ENCODE data around the gene SORL1.

DNA sequence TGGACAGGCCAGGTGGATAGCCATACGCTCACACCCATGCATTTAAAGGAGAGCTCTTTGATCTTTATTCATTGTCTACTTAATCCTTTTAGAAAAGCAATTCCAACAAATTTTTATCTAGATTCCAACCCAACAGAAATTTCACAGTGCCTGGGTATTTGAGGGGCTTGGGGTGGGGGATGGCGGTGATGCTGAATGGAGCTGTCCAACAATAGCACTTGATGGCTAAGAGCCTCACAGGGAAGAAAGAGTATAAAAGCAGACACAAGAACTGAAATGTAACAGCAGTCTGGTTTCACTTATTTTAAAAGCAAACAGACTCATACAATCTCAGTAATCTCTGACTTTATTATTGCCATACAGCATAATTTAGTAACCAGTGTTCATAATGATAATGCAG is 102.4 kb downstream of the SORL1 start:
- TF ChIP-seq EZH2phosphoT487 (IDR thresholded peaks at IDR 0.05; ENCODE audit: insufficient read depth, low read depth) = no peak
- TF ChIP-seq EZH2 (IDR thresholded peaks at IDR 0.05; ENCODE audit: insufficient read depth, poor library complexity, severe bottlenecking) = no peak

All from GM23248 (cell line).